HepG2 (cell line): ENCODE results near the gene ING2. TPM values are rescaled to one million over a fixed set of nuclear protein-coding genes. Genes with fewer than 3 reads are reported as not detected.

Source experiments
- ATAC-seq: fragments of 200-7000 bp; cut with Tn5 transposase; 3 replicates; pipeline ENCODE4 v1.9.1; 2020; ENCODE audit warnings: mild to moderate bottlenecking, moderate library complexity
- BruUV-seq: library from RNA; stranded (reverse); fragments of 400-500 nt; replicated peaks from 2 replicates; lab custom pipeline; 2021; lab: Mats Ljungman, UMichigan
- CTCF ChIA-PET: fragments of 300-600 bp; formaldehyde crosslinking; extraction: SDS; loops from one replicate; lab custom pipeline; 2021; ENCODE audit warnings: low total read pairs, inconsistent platforms, low intra/inter-chr PET ratio; lab: Yijun Ruan, JAX
- POLR2A ChIA-PET: fragments of 350-600 bp; sonication (Branson Sonifier 250); formaldehyde crosslinking; loops from one replicate; lab custom pipeline; 2020; ENCODE audit warnings: antibody characterized with exemption, inconsistent platforms; lab: Yijun Ruan, JAX
- DNase-seq: peaks from one replicate; pipeline ENCODE4 v3.0.0-alpha.2; 2015; ENCODE audit warnings: low spot score
- FAIRE-seq: peaks from 3 replicates; lab custom pipeline; 2011; peaks lifted over from hg19 to GRCh38; lab: Jason Lieb, UNC
- H2AFZ ChIP-seq: one replicate; pipeline ENCODE4 v1.6.1; 2011; ENCODE audit warnings: low read length, inconsistent platforms
- H3K27ac ChIP-seq: fragments of 300-600 bp; 3 replicates; pipeline ENCODE4 v1.8.0; 2011; ENCODE audit warnings: mixed run types, mild to moderate bottlenecking, mixed read lengths, low read length, inconsistent platforms; ENCODE audit not compliant: insufficient read depth; ENCODE audit errors: extremely low read length
- H3K27me3 ChIP-seq, 2 experiments: fragments of 200-600 bp in 1 of 2; 2 replicates in 1 of 2; 3 replicates in 1 of 2; pipeline versions ENCODE4 v1.6.0 to v1.8.0; 2011; ENCODE audit warnings: low read length in 2 of 2, mild to moderate bottlenecking in 2 of 2, moderate library complexity in 2 of 2, inconsistent platforms in 1 of 2; ENCODE audit not compliant: insufficient read depth in 2 of 2, control insufficient read depth in 1 of 2
- H3K36me3 ChIP-seq, 2 experiments: fragments of 200-600 bp in 1 of 2; replicated peaks in 1 of 2; 2 replicates in 1 of 2; 3 replicates in 1 of 2; pipeline versions ENCODE4 v1.5.1 to v1.8.0; 2011; ENCODE audit warnings: low read length in 2 of 2, inconsistent platforms in 1 of 2; ENCODE audit not compliant: insufficient read depth in 2 of 2, control insufficient read depth in 1 of 2
- H3K4me1 ChIP-seq: 2 replicates; pipeline ENCODE4 v1.5.1; 2012; ENCODE audit warnings: low read length, inconsistent platforms; ENCODE audit not compliant: insufficient read depth
- H3K4me2 ChIP-seq: 2 replicates; pipeline ENCODE4 v1.6.0; 2011; ENCODE audit warnings: low read depth, low read length, inconsistent platforms
- H3K4me3 ChIP-seq, 3 experiments: fragments of 200-600 bp in 1 of 3; sonication (generic), shearing (Covaris generic) in 1 of 3; replicated peaks in 1 of 3; 2 replicates each; pipeline ENCODE4 v1.5.1; 2011 to 2016; ENCODE audit warnings: low read length in 3 of 3, inconsistent platforms in 2 of 3, low read depth in 2 of 3, mild to moderate bottlenecking in 2 of 3, control low read depth in 1 of 3, mixed read lengths in 1 of 3; ENCODE audit not compliant: insufficient read depth in 1 of 3
- H3K79me2 ChIP-seq: one replicate; pipeline ENCODE4 v1.6.1; 2011; ENCODE audit warnings: low read length, inconsistent platforms; ENCODE audit not compliant: insufficient read depth
- H3K9ac ChIP-seq: 2 replicates; pipeline ENCODE4 v1.6.0; 2011; ENCODE audit warnings: mild to moderate bottlenecking, low read depth, low read length, inconsistent platforms; ENCODE audit not compliant: insufficient read depth
- H3K9me3 ChIP-seq: 2 replicates; pipeline ENCODE4 v1.5.1; 2012; ENCODE audit warnings: mild to moderate bottlenecking, low read length
- H4K20me1 ChIP-seq: 2 replicates; pipeline ENCODE4 v1.6.0; 2011; ENCODE audit warnings: inconsistent platforms, mild to moderate bottlenecking, low read length, moderate library complexity; ENCODE audit not compliant: insufficient read depth
- CEBPG ChIP-seq: IDR thresholded peaks from 2 replicates; pipeline ENCODE4 v1.6.1; 2016
- KLF16 ChIP-seq, 2 experiments: sonication (generic) in 1 of 2; formaldehyde crosslinking in 1 of 2; IDR thresholded peaks; 2 replicates each; pipeline versions ENCODE4 v1.6.1 to v1.8.0; 2016 to 2023; ENCODE audit warnings: missing genetic modification reagents in 2 of 2, missing compliant biosample characterization in 1 of 2
- NFYC ChIP-seq: IDR thresholded peaks from 2 replicates; pipeline ENCODE4 v1.6.1; 2016; ENCODE audit warnings: missing genetic modification reagents, missing compliant biosample characterization
- PCBP1 ChIP-seq: fragments of 200-400 bp; formaldehyde crosslinking; IDR thresholded peaks from 2 replicates; pipeline ENCODE4 v1.6.1; 2017; ENCODE audit warnings: mild to moderate bottlenecking, low read depth, low read length, borderline replicate concordance
- PLRG1 ChIP-seq: fragments of 450-650 bp; conservative IDR thresholded peaks from 2 replicates; pipeline ENCODE4 v1.6.1; 2016
- RXRA ChIP-seq: sonication (generic); formaldehyde crosslinking; IDR thresholded peaks from 2 replicates; pipeline ENCODE4 v1.5.1; 2020; ENCODE audit warnings: missing genetic modification reagents
- SKI ChIP-seq: fragments of 450-650 bp; IDR thresholded peaks from one replicate; pipeline ENCODE4 v1.6.1; 2018; ENCODE audit warnings: mild to moderate bottlenecking; ENCODE audit not compliant: partially characterized antibody
- SRSF9 ChIP-seq: fragments of 200-400 bp; formaldehyde crosslinking; IDR thresholded peaks from 2 replicates; pipeline ENCODE4 v1.6.1; 2018; ENCODE audit warnings: borderline replicate concordance, mild to moderate bottlenecking, low read depth, low read length; ENCODE audit not compliant: insufficient read depth, poor library complexity, severe bottlenecking
- ZNF10 ChIP-seq: sonication (generic); formaldehyde crosslinking; IDR thresholded peaks from 2 replicates; pipeline ENCODE4 v1.4.0; 2020; ENCODE audit warnings: mild to moderate bottlenecking, low read depth, missing genetic modification reagents, borderline replicate concordance
- WGBS: methylation state at CpG from one replicate; pipeline ENCODE4 v1.1.6; 2017; ENCODE audit warnings: low lambda C conversion rate; 5-methylcytosine and 5-hydroxymethylcytosine counted together
- in situ Hi-C: cut with HindIII; loops from 2 replicates; pipeline ENCODE4 v1.10.0; 2017; ENCODE audit warnings: low pct_unique_long_range_greater_than_20kb; ENCODE audit not compliant: extremely low pct_ligation_motif_present
- intact Hi-C: fragments of 100-400 bp; cut with micrococcal nuclease; formaldehyde crosslinking; loops from one replicate; pipeline ENCODE4 v1.10.0; 2022; ENCODE audit not compliant: unreplicated experiment
- polyA plus RNA-seq, 8 experiments: library from polyadenylated mRNA; depleted of rRNA in 3 of 8; stranded (reverse) in 7 of 8; unstranded in 1 of 8; fragments of >200 nt; fragmentation: Illumina TruSeq in 4 of 8; extraction: Trizol in 4 of 8; gene quantifications; 2 replicates each; pipeline versions ENCODE4 v1.2.1 to v1.2.3, GENCODE V29; 2011 to 2016; ENCODE audit warnings: low read depth in 4 of 8, missing spikeins in 1 of 8, mixed read lengths in 1 of 8; ENCODE audit not compliant: insufficient read depth in 1 of 8
- total RNA-seq, 5 experiments: library from RNA; depleted of rRNA; stranded (reverse); fragments of >200 nt; fragmentation: Illumina TruSeq; extraction: Trizol; gene quantifications; 2 replicates each; pipeline ENCODE4 v1.2.3, GENCODE V29; 2016; ENCODE audit warnings: low read depth in 1 of 5
- TF ChIP-seq, protein P1 (sequence below): sonication (generic); formaldehyde crosslinking; IDR thresholded peaks from 2 replicates; pipeline ENCODE4 v1.8.0; 2022; ENCODE audit warnings: missing genetic modification reagents, mild to moderate bottlenecking, moderate library complexity, borderline replicate concordance

Gene ING2
- total and polyA plus RNA-seq, 2 of the 13 experiments (the other 11 are each of a cell fraction or from before 2014, with no cell fraction given) = 6.6 to 12.4 TPM

DNA sequence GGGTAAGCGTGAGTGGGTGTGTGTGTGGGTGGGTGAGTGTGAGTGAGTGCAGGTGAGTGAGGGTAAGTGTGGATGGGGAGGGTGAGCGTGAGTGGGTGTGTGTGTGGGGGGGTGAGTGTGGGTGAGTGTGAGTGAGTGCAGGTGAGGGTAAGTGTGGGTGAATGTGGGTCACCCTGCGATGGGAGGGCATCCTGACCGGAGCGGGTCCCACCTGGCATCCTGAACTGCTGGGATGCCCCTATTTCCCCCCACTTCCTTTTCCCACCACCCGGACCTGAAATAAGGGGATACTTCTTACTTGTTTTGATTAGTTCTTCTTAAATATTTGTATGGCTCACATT is 49.5 kb downstream of the ING2 start:
- H3K9me3 ChIP-seq = no peaks in the 10 kb centered on the region
- no peak overlapping the region for H3K4me3 ChIP-seq
- no peaks in the 10 kb centered on the region; a peak in 1 of 5 replicates for H3K27me3 ChIP-seq
- intact Hi-C loops = no loop called here
- no peaks in the 10 kb centered on the region for H4K20me1 ChIP-seq
- BruUV-seq = no TSS peak
- H3K4me2 ChIP-seq = no peak overlapping the region
- in situ Hi-C loops = no loop called here
- H3K79me2 ChIP-seq = no peaks in the 10 kb centered on the region
- H3K9ac ChIP-seq = no peak overlapping the region
- no peak for ATAC-seq
- WGBS = 50% methylated on average over 6 of the region's 6 CpGs
- FAIRE-seq = no peak
- H2AFZ ChIP-seq = no peak overlapping the region
- no peak overlapping the region for H3K27ac ChIP-seq
- CTCF ChIA-PET = no interaction called here
- no peaks in the 10 kb centered on the region for H3K36me3 ChIP-seq
- TF ChIP-seq ZNF10 (CRISPR knock-in tag) (no peak), CEBPG (CRISPR knock-in tag) (no peak), SKI (no peak), PCBP1 (no peak), NFYC (CRISPR knock-in tag) (no peak), PLRG1 (no peak), SRSF9 (no peak), RXRA (CRISPR knock-in tag) (no peak), KLF16 (CRISPR knock-in tag; IDR thresholded peaks at IDR 0.05) (no peak)
- TF ChIP-seq, protein P1, sequence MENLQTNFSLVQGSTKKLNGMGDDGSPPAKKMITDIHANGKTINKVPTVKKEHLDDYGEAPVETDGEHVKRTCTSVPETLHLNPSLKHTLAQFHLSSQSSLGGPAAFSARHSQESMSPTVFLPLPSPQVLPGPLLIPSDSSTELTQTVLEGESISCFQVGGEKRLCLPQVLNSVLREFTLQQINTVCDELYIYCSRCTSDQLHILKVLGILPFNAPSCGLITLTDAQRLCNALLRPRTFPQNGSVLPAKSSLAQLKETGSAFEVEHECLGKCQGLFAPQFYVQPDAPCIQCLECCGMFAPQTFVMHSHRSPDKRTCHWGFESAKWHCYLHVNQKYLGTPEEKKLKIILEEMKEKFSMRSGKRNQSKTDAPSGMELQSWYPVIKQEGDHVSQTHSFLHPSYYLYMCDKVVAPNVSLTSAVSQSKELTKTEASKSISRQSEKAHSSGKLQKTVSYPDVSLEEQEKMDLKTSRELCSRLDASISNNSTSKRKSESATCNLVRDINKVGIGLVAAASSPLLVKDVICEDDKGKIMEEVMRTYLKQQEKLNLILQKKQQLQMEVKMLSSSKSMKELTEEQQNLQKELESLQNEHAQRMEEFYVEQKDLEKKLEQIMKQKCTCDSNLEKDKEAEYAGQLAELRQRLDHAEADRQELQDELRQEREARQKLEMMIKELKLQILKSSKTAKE (CRISPR knock-in tag) = no peak
- H3K4me1 ChIP-seq = no peaks in the 10 kb centered on the region
- POLR2A ChIA-PET = no interaction called here
- no peak for DNase-seq
